Right forelimb (tissue), 1 donor: ENCODE results near the gene TMEM184B.
"Not testable (repeated sequence)": the region's sequence is repeated elsewhere in the genome, so short reads cannot be mapped to it uniquely, and the experiment has no call there.

Experiments
- DNase-seq: peaks from one replicate; pipeline ENCODE4 v3.0.0-alpha.2; 2018

TMEM184B gene

GRCh38 chr22:38246046-38246658, 26.7 kb downstream of the TMEM184B start:
- no peak for DNase-seq

- no peak for DNase-seq
Measured at GRCh38 chr22:38244106-38244505, 28.7 kb downstream of the TMEM184B start.

- no peak for DNase-seq
Measured at GRCh38 chr22:38243007-38243765, 29.6 kb downstream of the TMEM184B start.

GRCh38 chr22:38240734-38241252, 32.0 kb downstream of the TMEM184B start:
- DNase-seq, result peak; percentile 67

- peak; percentile 67 for DNase-seq
Measured at GRCh38 chr22:38239101-38239761, 33.6 kb downstream of the TMEM184B start.

GRCh38 chr22:38238519-38239071, 34.2 kb downstream of the TMEM184B start:
- no peak for DNase-seq

GRCh38 chr22:38236786-38237185, 36.0 kb downstream of the TMEM184B start:
- no peak for DNase-seq

- DNase-seq, result no peak
Measured at GRCh38 chr22:38235240-38235850, 37.5 kb downstream of the TMEM184B start.

- not testable (repeated sequence) for DNase-seq
Measured at GRCh38 chr22:38233856-38234255, 39.0 kb downstream of the TMEM184B start.

GRCh38 chr22:38233427-38233826, 39.4 kb downstream of the TMEM184B start:
- no peak for DNase-seq

- DNase-seq, result no peak
Measured at GRCh38 chr22:38232196-38232595, 40.6 kb downstream of the TMEM184B start.

- no peak for DNase-seq
Measured at GRCh38 chr22:38230916-38231315, 41.9 kb downstream of the TMEM184B start.

GRCh38 chr22:38230108-38230825, 42.5 kb downstream of the TMEM184B start:
- DNase-seq, result no peak

- no peak for DNase-seq
Measured at GRCh38 chr22:38228873-38229740, 43.7 kb downstream of the TMEM184B start.

- DNase-seq, result no peak
Measured at GRCh38 chr22:38228326-38228872, 44.4 kb downstream of the TMEM184B start.

GRCh38 chr22:38226853-38227649, 45.8 kb downstream of the TMEM184B start:
- DNase-seq, result no peak

- DNase-seq, result no peak
Measured at GRCh38 chr22:38223289-38223960, 49.4 kb downstream of the TMEM184B start.

- DNase-seq, result no peak
Measured at GRCh38 chr22:38222797-38223119, 50.1 kb downstream of the TMEM184B start.
